Measurements from ENCODE around the gene EDEM3.
A peak's percentile ranks its signal among the peaks of the same experiment; 100 is the strongest.
"Not testable (repeated sequence)": the region's sequence is repeated elsewhere in the genome, so short reads cannot be mapped to it uniquely, and the experiment has no call there.

EDEM3 gene

DNA sequence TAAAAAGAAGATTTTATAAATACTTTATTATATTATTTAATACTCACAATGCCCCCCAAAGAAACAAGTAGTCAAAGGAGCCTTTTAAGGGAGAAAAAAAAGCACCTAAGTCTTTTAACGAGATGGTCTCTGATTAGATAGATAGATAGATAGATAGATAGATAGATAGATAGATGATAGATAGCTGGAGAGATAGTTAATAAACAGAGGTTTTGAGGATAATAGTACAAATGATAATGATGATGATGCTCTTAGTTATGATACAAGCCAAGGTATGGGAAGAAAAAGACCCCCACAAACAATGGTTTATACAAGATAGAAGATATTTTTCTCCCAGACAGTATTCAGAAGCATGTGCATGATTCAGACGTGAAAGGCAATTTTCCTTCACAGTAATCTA is 14.6 kb upstream of the EDEM3 start:
- DNase-seq, result no peak

DNA sequence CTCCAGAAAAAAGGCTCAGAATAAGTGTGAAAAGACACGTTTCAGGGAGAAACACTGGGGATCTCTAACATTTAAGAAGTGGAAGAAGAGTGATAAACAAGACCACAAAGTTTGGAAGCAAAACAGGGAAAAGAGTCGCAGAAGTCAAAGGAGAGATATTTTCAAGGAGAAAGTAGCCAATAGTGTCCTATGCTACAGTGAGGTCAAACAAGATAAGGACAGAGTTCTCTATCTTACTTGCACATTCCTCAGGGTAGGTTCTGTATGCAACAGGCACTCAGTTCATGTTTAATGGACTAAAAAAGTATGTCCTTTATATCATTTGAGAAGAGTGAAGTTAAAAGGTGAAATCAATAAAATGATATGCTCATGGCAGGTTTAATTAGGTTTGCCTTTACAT is 13.8 kb upstream of the EDEM3 start:
- no peak for DNase-seq

DNA sequence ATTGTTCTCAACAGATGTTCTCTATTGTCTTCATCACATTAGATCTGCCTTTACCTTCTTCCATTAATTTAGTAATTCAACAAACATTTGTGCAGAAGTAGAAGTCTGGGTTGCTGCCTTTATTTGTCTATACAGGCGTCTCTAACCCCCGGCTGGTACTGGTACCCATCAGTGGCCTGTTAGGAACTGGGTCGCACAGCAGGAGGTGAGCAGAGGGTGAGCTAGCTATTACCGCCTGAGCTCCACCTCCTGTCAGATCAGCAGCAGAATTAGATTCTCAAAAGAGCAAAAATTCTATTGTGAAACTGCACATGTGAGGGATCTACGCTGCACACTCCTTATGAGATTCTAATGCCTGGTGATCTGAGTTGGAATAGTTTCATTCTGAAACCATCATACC is 12.9 kb upstream of the EDEM3 start:
- no peak for DNase-seq

DNA sequence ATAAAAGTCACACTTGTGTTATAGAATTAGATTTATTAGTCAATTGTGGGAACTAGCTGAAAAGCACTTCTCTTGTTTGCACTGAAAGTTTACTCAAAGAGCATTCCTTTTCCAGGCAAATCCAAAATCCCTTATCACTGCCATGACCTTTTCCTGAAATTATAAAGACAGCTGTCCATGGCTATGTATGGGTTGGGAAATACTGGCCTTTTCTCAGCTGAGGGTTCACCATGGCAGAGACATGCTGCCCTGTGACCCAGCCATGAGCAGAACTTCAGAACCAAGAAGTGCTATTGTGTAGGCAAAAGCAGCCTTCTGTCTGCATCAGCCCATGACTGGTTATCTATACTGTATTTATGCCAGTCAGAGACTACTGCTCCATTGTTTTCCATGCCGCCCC is 9.8 kb upstream of the EDEM3 start:
- DNase-seq, result no peak

DNA sequence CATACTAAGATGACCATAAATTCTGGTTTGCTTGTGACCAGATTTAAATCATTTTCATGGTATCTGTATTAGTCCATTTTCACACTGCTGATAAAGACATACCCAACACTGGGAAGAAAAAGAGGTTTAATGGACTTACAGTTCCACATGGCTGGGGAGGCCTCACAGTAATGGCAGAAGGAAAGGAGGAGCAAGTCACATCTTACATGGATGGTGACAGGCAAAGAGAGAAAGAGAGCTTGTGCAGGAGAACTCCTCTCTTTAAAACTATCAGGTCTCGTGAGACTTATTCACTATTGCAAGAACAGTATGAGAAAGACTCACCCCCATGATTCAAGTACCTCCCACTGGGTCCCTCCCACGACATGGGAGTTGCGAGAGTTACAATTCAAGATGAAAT is 8.9 kb upstream of the EDEM3 start:
- DNase-seq, result not testable (repeated sequence)

DNA sequence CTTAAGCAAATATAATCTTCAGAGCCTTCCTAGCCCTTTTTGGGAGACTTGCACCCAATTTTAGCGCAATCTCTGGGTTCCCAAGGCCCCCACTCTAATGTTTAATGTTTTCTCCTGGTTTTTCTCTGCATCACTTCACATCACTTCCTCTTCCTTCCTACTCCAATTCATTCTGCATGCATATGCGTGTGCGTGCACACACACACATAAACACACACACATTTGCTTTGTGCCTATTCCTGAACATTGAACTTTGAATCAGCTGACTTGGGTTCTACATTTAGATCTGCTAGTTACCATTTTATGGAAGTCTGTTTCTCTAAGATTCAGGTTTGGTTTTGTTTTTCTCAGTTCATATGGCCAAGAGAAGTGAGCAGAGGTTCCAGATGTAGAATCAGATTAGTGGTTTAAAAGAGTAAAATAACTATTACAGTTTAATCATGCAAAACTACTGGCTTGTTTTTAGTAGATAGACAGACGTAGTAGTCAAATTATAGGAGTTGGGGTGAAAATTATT is 7.4 kb upstream of the EDEM3 start:
- DNase-seq, result no peak

DNA sequence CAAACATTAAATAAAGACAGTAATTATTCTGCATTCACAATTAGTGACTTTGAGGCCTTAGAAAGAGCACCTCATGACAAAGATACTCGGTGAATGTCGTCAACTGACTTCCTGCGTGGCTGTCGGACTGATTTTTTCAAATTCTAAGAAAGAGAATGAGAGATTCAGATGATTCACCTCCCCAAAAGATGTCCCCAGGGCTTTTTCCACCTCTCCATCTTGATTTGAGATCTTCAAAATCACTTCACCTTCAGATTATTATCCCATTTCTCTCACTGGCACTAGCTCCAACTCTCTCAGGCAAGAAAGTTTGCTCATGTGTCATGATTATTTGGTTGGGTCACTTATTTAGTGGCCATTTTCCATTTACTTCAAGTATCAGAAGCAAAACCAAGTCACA is 5.0 kb upstream of the EDEM3 start:
- DNase-seq, result no peak

DNA sequence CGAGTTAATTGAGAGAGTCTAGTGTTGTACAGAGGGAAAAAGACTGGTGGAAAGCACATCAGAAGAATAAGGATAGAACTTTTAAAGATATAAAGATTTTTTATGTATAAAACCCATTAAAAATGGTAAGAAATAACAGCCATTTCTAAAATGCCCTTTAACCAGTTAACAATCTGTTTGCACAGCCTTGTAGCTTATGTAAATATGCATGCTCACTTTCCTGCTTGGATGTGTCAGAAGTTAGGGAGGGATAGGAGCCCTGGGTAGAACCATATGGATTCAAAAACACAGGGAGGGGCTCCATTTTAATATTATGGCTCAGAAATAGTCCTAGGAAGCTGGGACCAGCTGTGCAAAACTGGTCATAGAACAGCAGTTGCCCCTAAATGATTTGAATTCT is 4.5 kb upstream of the EDEM3 start:
- DNase-seq, result no peak

DNA sequence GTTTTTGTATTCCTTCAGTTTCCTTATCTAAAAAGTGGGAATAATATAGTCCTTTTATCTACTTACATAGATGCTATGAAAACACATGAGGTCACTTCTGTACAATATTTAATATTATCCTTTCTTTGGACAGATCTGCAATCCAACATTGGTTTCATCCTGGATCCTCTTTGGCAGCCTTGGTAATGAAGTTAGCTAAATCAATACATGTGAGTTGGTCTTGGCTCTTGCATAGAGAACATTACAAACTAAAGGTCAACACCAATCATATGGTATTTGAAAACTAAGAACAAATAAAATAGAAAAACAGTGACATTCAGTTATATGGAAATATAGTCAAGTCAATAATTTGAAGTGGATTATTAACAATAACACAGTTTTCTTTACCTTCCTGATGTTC is 3.2 kb upstream of the EDEM3 start:
- DNase-seq, result no peak

DNA sequence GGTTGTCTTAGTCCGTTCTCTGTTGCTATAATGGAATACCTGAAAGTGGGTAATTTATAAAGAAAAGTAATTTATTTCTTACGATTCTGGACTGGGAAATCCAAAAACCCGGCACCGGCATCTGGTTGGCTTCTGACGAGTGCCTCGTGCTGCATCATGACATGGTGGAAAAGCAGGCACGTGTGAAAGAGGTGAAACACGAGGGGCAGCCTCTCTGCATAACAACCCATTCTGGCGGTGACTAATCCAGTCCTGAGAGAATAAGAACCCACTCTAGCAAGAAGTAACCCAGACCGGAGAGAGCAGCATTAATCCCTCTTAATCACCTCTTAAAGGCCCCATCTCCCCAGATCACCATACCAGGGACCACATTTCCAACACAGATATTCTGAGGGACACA is 2.7 kb upstream of the EDEM3 start:
- DNase-seq, result no peak

DNA sequence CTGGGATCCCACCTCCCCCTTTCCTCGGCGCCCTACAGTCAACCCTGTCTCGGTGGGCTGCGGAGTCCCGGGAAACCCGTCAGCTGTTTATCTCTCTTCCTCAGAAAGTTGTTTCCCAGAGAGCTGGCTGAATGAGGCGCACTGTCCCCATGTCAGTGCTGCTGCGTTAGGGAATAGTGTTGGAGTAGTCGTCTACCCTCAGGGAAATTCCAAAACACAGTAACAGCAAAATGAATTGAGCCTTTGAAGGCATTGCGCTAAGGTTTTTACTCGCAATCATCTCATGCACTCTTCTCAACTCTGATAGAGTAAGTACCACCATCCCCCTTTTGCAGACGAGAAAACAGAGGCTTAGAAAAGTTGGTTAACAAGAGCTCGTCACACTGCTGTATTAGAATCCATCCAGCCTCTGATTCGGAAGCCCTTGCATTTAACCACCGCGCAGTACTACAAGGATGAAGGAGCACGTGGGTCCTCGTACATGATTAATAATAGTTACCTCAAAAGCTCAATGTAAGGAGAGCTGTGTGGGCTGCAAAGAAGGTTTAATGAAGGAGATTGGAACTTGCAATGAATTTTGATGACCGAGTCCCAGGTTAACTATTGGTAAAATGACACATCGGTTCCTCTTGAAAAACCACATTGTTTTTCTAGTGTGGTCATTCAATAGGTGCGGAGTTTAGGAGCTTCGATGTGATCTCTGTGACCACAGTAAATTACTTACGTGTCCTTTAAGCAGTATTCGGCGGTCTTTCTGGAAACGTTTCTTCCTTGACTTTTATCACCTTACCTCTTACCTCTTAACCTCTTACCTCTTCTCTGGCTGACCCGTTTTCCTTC is 788 bp upstream of the EDEM3 start:
- DNase-seq, result peak in 2 of 3 donors; percentile 72 to 76

DNA sequence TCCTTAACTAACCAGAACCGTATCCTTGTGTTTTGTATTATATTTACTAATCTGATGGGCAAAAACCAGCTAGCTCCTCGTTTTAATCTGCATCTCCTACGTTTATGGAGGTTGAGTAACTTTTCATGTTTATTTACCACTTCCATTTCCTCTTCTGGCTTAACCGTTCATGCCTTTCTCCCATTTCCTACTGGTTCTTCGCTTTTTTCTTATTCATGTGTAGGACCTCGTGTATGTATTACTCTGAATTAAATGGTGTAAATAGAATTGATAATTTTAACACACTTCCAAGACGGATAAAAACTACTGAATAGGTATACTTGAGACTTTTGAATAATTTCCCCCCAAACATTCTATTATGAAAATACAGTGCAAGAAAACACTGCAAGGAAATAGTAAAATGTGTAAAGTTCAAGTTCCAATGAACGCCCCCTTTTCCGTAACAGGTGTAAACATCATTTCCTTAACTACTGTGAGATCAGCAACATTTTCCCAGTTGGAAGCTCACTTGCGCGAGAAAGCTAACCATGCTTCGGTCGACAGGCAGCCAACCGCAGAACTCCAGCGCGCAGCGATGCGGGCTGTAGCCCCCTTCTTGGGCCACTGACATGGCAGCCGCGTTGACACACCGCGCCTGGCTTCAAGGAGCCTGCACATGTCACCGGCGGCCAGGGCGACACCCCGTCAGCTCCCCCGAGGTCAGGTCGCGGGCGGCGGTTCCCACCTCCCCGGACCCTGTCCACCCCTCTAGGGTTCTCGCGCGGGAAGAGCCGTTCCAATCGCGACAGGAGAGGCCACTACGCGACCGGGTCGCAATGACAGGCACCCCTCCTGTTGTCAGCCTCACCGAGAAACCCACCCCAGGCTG is 816 bp downstream of the EDEM3 start:
- DNase-seq, result peak; percentile 40 to 46 (median 43)

DNA sequence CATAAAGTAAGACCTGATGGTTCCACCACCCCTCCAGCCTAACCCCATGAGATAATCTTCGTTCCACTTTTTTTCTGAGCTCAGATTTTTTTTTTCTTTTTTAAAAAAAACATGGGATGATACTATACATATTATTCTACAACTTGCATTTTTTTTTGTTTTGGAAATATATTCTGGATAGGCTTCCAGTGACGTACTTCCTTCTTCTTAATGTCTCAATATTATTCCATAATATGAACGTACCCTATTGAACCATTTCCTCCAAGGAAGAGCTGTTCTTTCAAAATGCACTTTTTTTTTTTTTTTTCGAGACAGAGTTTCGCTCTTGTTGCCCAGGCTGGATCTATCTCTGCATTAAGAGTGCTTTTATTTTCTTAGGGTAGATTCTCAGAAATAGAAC is 1.5 kb downstream of the EDEM3 start:
- peak in 2 of 3 donors; percentile 14 to 43 for DNase-seq

DNA sequence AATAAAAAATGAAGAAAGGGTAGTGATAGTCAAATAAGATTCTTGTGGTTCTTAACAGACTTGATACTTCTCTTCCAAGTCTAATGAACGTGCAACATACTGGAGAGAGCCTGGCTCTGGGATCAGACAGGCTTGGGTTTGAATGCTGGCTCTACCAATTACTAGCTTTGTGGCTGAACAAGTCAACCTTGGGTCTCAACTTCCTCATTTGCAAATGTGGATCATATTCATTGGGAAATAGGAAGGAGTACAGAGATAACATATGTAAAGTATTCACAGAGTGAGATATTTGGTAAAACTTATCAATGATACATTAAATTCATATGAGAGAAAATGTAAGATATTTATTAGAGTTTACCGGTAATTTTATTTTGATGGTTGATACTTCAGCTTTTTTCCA is 2.0 kb downstream of the EDEM3 start:
- DNase-seq, result peak; percentile 45 to 66 (median 55)

DNA sequence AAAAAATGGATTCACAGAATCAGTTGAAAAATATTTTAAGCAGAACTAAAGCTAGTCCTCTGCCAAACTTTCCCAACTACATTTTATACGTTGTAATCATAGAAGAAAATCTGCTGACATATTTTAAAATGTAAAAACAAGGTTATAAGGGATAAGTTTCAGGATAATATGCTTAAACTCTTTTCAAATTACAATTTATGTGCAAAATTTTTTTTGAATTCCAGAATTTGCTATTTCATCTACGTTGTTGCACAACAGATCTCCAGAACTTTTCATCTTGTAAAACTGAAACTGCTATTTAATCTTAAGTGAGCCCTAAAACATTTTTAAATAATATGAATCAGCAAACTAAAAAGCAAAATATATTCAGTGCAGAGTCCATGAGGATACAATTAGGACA is 5.9 kb downstream of the EDEM3 start:
- DNase-seq, result peak in 2 of 3 donors; percentile 27 to 33

DNA sequence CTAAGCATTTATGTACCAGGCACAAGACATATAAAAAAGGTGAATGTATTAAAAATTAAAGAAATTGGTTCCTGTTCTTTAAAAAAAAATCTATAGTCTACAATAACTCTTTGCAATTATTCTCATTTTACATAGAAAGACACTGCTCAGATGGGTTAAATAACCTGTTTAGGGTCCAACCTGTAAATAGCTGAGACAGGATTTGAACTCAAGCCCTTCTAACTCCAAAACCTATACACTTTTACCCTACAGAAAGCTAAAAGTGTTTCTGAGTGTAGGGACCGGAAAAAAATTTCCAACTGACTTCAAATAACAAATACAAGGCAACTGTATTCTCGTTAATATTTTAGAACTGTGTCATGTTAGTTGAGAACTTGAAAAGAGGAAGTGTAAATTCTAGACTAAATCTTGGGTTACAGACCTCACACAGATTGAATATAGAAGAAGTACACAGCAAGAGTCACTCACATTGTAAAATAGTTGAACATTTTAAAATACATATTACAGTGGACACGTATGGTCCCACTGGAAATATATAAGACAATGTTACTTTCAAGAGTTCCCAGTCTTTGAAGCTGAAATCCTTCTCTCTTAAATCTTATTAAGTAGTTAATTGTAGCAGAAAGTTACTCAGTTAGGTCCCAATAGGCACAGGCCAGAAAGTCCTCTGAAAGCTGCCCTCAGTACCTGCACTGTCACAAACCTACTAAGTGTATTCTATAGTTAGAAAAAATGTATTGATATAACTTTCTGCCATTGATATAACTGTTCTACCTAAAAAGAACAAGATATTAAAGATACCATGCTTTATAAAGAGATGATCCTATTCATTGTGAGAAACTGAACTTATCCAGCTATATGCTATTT is 7.3 kb downstream of the EDEM3 start:
- DNase-seq, result peak; percentile 28 to 69 (median 69)

DNA sequence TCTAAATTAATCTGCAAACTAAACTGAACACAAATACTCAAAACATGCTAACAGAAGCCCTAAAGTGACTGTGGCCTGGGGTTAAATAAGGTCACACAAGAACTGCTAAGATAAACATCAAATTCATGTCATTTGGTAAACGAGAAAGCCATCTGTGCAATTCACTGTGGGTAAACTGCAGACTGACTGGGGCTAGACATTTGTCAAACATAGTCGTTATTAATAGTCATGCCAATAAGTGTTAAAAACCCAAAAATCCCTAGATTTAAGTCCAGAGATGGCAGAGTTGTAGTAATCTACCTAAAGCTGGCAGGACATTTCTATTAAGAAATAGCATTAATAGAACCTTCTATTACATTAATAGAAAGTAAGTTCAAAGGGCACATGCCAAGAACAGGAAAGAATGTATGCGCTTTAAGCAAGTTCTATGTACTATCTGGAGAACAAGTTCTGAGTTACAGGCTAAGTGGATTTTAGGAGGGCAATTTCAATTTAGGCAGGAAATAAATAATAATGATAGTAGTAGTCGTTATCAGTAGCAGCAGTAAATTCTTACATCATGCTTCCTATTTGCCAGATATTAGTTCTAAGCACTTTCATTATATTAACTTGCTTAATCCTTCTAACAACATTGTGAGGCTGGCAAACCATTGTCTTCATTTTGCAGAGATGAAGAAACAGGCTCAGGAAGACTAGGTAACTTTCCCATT is 8.6 kb downstream of the EDEM3 start:
- no peak for DNase-seq

DNA sequence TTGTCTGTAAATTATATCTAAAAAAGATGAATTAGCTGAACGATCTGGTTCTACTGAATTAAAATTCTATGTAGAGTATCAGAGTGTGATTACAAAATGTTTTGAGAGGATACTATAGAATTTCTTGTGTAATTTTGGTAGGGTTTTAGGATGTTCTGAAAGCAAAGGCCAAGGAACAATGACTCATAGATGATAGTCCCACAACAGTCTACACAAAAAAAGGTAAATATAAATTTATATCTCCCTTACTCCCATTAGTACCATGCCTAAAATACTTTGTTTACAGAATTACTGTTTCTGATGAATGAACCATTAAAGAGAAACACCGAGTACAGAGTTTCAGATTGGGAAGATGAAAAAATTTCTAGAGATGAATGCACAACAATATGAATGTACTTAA is 9.5 kb downstream of the EDEM3 start:
- DNase-seq, result no peak

DNA sequence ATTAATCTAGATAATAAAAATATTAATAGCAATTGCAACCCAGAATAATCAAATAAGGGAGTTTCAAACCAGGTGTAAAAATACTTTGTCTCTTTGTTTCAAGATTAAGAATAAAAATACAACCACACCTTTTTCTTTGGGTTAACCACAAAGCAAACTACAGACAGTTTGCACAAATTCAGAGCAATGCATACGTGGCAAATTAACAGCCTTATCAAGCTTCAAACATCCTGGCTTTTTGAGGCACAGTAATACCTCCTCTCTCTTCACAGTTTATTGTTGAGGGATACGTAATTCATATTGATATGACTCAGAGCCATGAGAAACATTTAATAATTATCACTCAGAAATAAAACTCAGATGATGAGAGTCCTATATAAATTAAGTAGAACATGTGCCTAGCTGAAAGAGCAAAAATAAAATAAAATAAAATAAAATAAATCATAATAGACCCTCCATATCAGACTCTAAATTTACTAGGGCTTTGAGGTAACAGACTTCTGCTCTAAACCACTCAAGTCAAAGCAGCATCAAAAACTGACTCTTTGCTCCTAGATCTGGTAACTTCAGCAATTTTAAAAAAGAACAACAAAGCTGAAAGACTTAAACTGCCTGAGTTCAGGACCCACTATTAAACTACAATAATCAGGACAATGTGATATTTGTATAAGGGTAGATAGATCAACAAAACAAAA is 11.4 kb downstream of the EDEM3 start:
- no peak for DNase-seq

DNA sequence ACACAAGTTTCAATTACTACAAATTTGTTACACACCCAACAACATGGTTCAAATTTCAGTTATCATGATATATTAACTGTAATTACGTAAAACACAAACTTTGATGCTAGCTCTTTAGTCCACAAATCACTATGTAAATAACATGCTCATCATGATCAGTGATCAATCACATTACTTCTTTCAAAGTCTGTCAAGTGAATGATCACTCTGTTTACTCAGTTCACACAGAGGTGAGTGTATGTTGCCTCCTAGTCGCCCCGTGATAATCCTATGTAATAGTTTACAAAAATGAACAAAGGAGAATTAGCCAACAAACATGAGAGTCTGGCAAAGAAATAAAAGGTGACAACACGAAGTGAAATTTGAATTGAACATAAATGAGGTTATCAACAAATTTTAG is 14.3 kb downstream of the EDEM3 start:
- DNase-seq, result no peak

DNA sequence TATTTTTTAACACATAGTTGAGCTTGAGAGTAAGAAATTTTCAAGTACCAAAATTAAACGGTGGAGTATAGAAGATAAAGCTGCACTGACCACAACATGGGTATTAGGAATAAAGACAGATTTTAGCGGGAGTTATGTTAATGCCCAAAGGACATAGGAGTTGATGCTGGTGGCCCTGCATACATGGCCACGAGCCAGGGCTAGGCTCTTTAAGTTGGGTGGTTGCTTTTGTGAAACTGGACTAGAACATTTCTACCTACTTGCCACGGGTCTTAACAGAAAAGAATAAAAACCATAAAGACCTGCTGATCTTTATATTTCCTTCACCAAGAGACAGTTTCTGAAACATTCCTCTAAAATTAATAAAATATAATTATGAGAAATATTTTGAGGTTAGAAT is 14.9 kb downstream of the EDEM3 start:
- DNase-seq, result no peak

DNA sequence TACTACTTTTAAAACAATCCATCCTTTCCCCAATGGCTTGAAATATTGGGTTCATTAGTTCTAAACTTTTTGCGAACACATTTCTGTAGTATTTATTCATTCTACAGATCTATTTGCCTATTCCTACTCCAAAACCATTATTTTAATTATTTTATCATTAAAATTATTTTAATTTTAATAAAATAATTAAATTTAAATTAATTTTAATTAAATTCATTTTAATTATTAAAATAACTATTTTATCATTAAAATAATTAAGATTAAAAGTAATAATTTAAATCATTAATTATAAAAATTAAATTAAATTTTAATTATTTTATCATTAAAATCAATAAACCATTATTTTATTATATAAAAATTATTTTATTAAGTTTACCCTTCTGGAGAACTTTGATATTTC is 15.6 kb downstream of the EDEM3 start:
- no peak for DNase-seq
